ENCODE measurements around the gene CPD. TPM values are rescaled to one million over a fixed set of nuclear protein-coding genes. Genes with fewer than 3 reads are reported as not detected.
A peak's percentile ranks its signal among the peaks of the same experiment; 100 is the strongest.

Gene CPD
- total and polyA plus RNA-seq, 2 of the 13 experiments (the other 11 are each of a cell fraction or from before 2014, with no cell fraction given), result 46.1 to 72.3 TPM

DNA sequence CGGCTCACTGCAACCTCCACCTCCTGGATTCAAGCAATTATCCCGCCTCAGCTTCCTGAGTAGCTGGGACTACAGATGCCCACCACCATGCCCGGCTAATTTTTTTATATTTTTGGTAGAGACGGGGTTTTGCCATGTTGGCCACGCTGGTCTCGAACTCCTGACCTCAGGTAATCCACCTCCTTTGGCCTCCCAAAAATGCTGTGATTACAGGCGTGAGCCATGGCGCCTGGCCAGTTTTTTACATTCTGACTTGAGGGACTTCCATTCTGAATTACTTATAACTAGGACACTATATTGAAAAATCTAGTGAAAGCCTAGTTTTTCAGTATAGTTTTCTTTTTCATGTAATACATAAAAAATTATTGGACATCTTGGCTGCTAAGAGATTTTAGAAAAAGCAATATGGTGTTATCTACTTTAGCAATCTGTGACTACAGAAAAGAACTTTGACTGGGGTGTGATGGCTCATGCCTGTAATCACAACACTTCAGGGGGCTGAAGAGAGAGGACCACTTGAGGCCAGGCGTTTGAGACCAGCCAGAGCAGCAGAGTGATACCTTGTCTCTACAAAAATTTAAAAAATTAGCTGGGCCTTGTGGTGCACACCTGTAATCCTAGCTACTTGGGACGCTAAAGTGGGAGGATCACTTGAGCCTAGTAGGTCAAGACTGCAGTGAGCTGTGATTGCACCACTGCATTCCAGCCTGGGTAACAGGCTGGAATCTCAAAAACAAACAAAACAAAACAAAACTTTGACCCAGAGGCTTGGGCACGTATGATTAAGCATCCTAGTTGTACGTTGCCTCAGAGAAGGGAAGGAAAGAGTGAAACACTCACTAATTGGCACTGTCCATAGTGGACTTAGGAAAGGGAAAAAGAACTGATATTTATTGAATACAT, 71.6 kb downstream of the CPD start (continued):
- TF ChIP-seq KDM5B (CRISPR knock-in tag; IDR thresholded peaks at IDR 0.05; ENCODE audit: borderline replicate concordance) (no peak), FOXK1 (CRISPR knock-in tag; IDR thresholded peaks at IDR 0.05; ENCODE audit: borderline replicate concordance, low read depth) (0 out of 2 replicates have a peak, but pooled peaks have one; percentile 76), SP1 (IDR thresholded peaks at IDR 0.05) (no peak), SP1 (CRISPR knock-in tag; IDR thresholded peaks at IDR 0.05) (peak; percentile 47; the same call in 1 of the 2 replicates), ZNF264 (CRISPR knock-in tag; IDR thresholded peaks at IDR 0.05) (peak; percentile 96), CHCHD3 (CRISPR knock-in tag; IDR thresholded peaks at IDR 0.05) (no peak), BCL6 (CRISPR knock-in tag; IDR thresholded peaks at IDR 0.05) (peak; percentile 74), ELF1 (CRISPR knock-in tag; IDR thresholded peaks at IDR 0.05) (peak; percentile 22; the same call in 1 of the 2 replicates), SOX6 (IDR thresholded peaks at IDR 0.05) (no peak), SOX6 (CRISPR knock-in tag; IDR thresholded peaks at IDR 0.05) (peak; percentile 90), ZNF234 (CRISPR knock-in tag; conservative IDR thresholded peaks at IDR 0.05) (no peak), GATAD1 (CRISPR knock-in tag; IDR thresholded peaks at IDR 0.05) (0 out of 2 replicates have a peak, but pooled peaks have one; percentile 26), TBX2 (CRISPR knock-in tag; IDR thresholded peaks at IDR 0.05; ENCODE audit: borderline replicate concordance) (peak; percentile 86), ZNF205 (CRISPR knock-in tag; IDR thresholded peaks at IDR 0.05) (peak; percentile 95), ZNF160 (CRISPR knock-in tag; IDR thresholded peaks at IDR 0.05) (no peak), PPARG (CRISPR knock-in tag; conservative IDR thresholded peaks at IDR 0.05) (peak; percentile 96), KDM5A (IDR thresholded peaks at IDR 0.05; ENCODE audit: borderline replicate concordance, low read length) (peak; percentile 51; the same call in 1 of the 2 replicates), ZNF501 (CRISPR knock-in tag; IDR thresholded peaks at IDR 0.05) (peak; percentile 62; the same call in 1 of the 2 replicates), KLF9 (CRISPR knock-in tag; IDR thresholded peaks at IDR 0.05; ENCODE audit: low read depth) (0 out of 2 replicates have a peak, but pooled peaks have one; percentile 57)
- TF ChIP-seq, protein P1, sequence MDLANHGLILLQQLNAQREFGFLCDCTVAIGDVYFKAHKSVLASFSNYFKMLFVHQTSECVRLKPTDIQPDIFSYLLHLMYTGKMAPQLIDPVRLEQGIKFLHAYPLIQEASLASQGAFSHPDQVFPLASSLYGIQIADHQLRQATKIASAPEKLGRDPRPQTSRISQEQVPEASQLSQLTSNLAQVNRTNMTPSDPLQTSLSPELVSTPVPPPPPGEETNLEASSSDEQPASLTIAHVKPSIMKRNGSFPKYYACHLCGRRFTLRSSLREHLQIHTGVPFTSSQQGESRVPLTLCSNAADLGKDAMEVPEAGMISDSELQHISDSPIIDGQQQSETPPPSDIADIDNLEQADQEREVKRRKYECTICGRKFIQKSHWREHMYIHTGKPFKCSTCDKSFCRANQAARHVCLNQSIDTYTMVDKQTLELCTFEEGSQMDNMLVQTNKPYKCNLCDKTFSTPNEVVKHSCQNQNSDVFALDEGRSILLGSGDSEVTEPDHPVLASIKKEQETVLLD (CRISPR knock-in tag; IDR thresholded peaks at IDR 0.05; ENCODE audit: low read depth), result no peak
- TF ChIP-seq, protein P2, sequence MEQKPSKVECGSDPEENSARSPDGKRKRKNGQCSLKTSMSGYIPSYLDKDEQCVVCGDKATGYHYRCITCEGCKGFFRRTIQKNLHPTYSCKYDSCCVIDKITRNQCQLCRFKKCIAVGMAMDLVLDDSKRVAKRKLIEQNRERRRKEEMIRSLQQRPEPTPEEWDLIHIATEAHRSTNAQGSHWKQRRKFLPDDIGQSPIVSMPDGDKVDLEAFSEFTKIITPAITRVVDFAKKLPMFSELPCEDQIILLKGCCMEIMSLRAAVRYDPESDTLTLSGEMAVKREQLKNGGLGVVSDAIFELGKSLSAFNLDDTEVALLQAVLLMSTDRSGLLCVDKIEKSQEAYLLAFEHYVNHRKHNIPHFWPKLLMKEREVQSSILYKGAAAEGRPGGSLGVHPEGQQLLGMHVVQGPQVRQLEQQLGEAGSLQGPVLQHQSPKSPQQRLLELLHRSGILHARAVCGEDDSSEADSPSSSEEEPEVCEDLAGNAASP (CRISPR knock-in tag; IDR thresholded peaks at IDR 0.05; ENCODE audit: borderline replicate concordance), result no peak; the same call in 1 of the 2 replicates
- TF ChIP-seq, protein P3, sequence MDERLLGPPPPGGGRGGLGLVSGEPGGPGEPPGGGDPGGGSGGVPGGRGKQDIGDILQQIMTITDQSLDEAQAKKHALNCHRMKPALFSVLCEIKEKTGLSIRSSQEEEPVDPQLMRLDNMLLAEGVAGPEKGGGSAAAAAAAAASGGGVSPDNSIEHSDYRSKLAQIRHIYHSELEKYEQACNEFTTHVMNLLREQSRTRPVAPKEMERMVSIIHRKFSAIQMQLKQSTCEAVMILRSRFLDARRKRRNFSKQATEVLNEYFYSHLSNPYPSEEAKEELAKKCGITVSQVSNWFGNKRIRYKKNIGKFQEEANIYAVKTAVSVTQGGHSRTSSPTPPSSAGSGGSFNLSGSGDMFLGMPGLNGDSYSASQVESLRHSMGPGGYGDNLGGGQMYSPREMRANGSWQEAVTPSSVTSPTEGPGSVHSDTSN (CRISPR knock-in tag; IDR thresholded peaks at IDR 0.05), result no peak
- TF ChIP-seq, protein P4, sequence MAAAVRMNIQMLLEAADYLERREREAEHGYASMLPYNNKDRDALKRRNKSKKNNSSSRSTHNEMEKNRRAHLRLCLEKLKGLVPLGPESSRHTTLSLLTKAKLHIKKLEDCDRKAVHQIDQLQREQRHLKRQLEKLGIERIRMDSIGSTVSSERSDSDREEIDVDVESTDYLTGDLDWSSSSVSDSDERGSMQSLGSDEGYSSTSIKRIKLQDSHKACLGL (CRISPR knock-in tag; IDR thresholded peaks at IDR 0.05), result no peak
- TF ChIP-seq, protein P5, sequence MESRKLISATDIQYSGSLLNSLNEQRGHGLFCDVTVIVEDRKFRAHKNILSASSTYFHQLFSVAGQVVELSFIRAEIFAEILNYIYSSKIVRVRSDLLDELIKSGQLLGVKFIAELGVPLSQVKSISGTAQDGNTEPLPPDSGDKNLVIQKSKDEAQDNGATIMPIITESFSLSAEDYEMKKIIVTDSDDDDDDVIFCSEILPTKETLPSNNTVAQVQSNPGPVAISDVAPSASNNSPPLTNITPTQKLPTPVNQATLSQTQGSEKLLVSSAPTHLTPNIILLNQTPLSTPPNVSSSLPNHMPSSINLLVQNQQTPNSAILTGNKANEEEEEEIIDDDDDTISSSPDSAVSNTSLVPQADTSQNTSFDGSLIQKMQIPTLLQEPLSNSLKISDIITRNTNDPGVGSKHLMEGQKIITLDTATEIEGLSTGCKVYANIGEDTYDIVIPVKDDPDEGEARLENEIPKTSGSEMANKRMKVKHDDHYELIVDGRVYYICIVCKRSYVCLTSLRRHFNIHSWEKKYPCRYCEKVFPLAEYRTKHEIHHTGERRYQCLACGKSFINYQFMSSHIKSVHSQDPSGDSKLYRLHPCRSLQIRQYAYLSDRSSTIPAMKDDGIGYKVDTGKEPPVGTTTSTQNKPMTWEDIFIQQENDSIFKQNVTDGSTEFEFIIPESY (CRISPR knock-in tag; IDR thresholded peaks at IDR 0.05), result peak; percentile 77; the same call in 1 of the 2 replicates
